HepG2 (cell line): ENCODE measurements around the gene DARS2. TPM values are rescaled to one million over a fixed set of nuclear protein-coding genes. Genes with fewer than 3 reads are reported as not detected.

ENCODE experiments used
- ARID5B ChIP-seq: IDR thresholded peaks from 2 replicates; pipeline ENCODE4 v1.4.0; 2020; ENCODE audit warnings: mild to moderate bottlenecking, missing genetic modification reagents
- EED ChIP-seq: sonication (generic); formaldehyde crosslinking; IDR thresholded peaks from 2 replicates; pipeline ENCODE4 v1.5.0; 2020; ENCODE audit warnings: mild to moderate bottlenecking, missing genetic modification reagents
- GATAD2A ChIP-seq: IDR thresholded peaks from 2 replicates; pipeline ENCODE4 v1.6.1; 2016
- HNF4A ChIP-seq: sonication (generic); formaldehyde crosslinking; IDR thresholded peaks from 2 replicates; pipeline ENCODE4 v1.4.0; 2020; ENCODE audit warnings: missing genetic modification reagents
- MTF2 ChIP-seq: sonication (generic); formaldehyde crosslinking; IDR thresholded peaks from 2 replicates; pipeline ENCODE4 v1.5.0; 2020; ENCODE audit warnings: missing genetic modification reagents, borderline replicate concordance
- NCOR1 ChIP-seq: fragments of 200-600 bp; sonication (generic); IDR thresholded peaks from 2 replicates; pipeline ENCODE4 v1.7.0; 2017; ENCODE audit warnings: antibody characterized with exemption, low read length, borderline replicate concordance
- PHF5A ChIP-seq: IDR thresholded peaks from one replicate; pipeline ENCODE4 v1.6.1; 2018; ENCODE audit warnings: low read depth, missing genetic modification reagents; ENCODE audit not compliant: unreplicated experiment
- REL ChIP-seq: sonication (generic); formaldehyde crosslinking; conservative IDR thresholded peaks from 2 replicates; pipeline ENCODE4 v1.8.0; 2022; ENCODE audit warnings: mild to moderate bottlenecking, missing genetic modification reagents, moderate library complexity
- RXRA ChIP-seq: sonication (generic); formaldehyde crosslinking; IDR thresholded peaks from 2 replicates; pipeline ENCODE4 v1.5.1; 2020; ENCODE audit warnings: missing genetic modification reagents
- ZNF205 ChIP-seq: IDR thresholded peaks from 2 replicates; pipeline ENCODE4 v1.6.1; 2018; ENCODE audit warnings: missing biosample characterization, missing genetic modification reagents
- ZNF333 ChIP-seq: sonication (generic); formaldehyde crosslinking; IDR thresholded peaks from 2 replicates; pipeline ENCODE4 v1.4.0; 2020; ENCODE audit warnings: mild to moderate bottlenecking, missing genetic modification reagents, borderline replicate concordance
- ZNF350 ChIP-seq: sonication (generic); formaldehyde crosslinking; IDR thresholded peaks from 2 replicates; pipeline ENCODE4 v1.4.0; 2020; ENCODE audit warnings: mild to moderate bottlenecking, low read depth, missing genetic modification reagents, borderline replicate concordance
- ZNF567 ChIP-seq: sonication (generic); formaldehyde crosslinking; IDR thresholded peaks from 2 replicates; pipeline ENCODE4 v1.8.1; 2023; ENCODE audit warnings: mild to moderate bottlenecking, missing genetic modification reagents, borderline replicate concordance
- ZNF788 ChIP-seq: sonication (generic); formaldehyde crosslinking; IDR thresholded peaks from 2 replicates; pipeline ENCODE4 v1.5.0; 2020; ENCODE audit warnings: mild to moderate bottlenecking, missing genetic modification reagents, borderline replicate concordance
- polyA plus RNA-seq, 8 experiments: library from polyadenylated mRNA; depleted of rRNA in 3 of 8; stranded (reverse) in 7 of 8; unstranded in 1 of 8; fragments of >200 nt; fragmentation: Illumina TruSeq in 4 of 8; extraction: Trizol in 4 of 8; gene quantifications; 2 replicates each; pipeline versions ENCODE4 v1.2.1 to v1.2.3, GENCODE V29; 2011 to 2016; ENCODE audit warnings: low read depth in 4 of 8, missing spikeins in 1 of 8, mixed read lengths in 1 of 8; ENCODE audit not compliant: insufficient read depth in 1 of 8
- total RNA-seq, 5 experiments: library from RNA; depleted of rRNA; stranded (reverse); fragments of >200 nt; fragmentation: Illumina TruSeq; extraction: Trizol; gene quantifications; 2 replicates each; pipeline ENCODE4 v1.2.3, GENCODE V29; 2016; ENCODE audit warnings: low read depth in 1 of 5
- TF ChIP-seq, protein P1 (sequence below): sonication (generic); formaldehyde crosslinking; IDR thresholded peaks from 2 replicates; pipeline ENCODE4 v1.4.0; 2020; ENCODE audit warnings: missing genetic modification reagents
- TF ChIP-seq, protein P2 (sequence below): sonication (generic); formaldehyde crosslinking; IDR thresholded peaks from 2 replicates; pipeline ENCODE4 v1.5.0; 2020; ENCODE audit warnings: mild to moderate bottlenecking, missing genetic modification reagents, borderline replicate concordance
- TF ChIP-seq, protein P3 (sequence below): IDR thresholded peaks from 2 replicates; pipeline ENCODE4 v1.6.1; 2016

The DARS2 gene
- total and polyA plus RNA-seq, 2 of the 13 experiments (the other 11 are each of a cell fraction or from before 2014, with no cell fraction given), result 17.6 to 27.7 TPM

- TF ChIP-seq, protein P1, sequence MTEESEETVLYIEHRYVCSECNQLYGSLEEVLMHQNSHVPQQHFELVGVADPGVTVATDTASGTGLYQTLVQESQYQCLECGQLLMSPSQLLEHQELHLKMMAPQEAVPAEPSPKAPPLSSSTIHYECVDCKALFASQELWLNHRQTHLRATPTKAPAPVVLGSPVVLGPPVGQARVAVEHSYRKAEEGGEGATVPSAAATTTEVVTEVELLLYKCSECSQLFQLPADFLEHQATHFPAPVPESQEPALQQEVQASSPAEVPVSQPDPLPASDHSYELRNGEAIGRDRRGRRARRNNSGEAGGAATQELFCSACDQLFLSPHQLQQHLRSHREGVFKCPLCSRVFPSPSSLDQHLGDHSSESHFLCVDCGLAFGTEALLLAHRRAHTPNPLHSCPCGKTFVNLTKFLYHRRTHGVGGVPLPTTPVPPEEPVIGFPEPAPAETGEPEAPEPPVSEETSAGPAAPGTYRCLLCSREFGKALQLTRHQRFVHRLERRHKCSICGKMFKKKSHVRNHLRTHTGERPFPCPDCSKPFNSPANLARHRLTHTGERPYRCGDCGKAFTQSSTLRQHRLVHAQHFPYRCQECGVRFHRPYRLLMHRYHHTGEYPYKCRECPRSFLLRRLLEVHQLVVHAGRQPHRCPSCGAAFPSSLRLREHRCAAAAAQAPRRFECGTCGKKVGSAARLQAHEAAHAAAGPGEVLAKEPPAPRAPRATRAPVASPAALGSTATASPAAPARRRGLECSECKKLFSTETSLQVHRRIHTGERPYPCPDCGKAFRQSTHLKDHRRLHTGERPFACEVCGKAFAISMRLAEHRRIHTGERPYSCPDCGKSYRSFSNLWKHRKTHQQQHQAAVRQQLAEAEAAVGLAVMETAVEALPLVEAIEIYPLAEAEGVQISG, result peak; percentile 62
- TF ChIP-seq EED (CRISPR knock-in tag) (0 out of 2 replicates have a peak, but pooled peaks have one; percentile 45), PHF5A (CRISPR knock-in tag) (peak; percentile 19), ZNF205 (CRISPR knock-in tag) (no peak), ZNF567 (CRISPR knock-in tag) (no peak), ZNF333 (peak; percentile 82; the same call in 1 of the 2 replicates), NCOR1 (peak; percentile 52), HNF4A (CRISPR knock-in tag) (peak; percentile 22; the same call in 1 of the 2 replicates), ZNF350 (0 out of 2 replicates have a peak, but pooled peaks have one; percentile 9), REL (no peak), ZNF788 (CRISPR knock-in tag) (no peak; the same call in 1 of the 2 replicates), MTF2 (no peak), GATAD2A (CRISPR knock-in tag) (0 out of 2 replicates have a peak, but pooled peaks have one; percentile 5), RXRA (CRISPR knock-in tag) (peak; percentile 83), ARID5B (CRISPR knock-in tag) (peak; percentile 27; the same call in 1 of the 2 replicates)
- TF ChIP-seq, protein P2, sequence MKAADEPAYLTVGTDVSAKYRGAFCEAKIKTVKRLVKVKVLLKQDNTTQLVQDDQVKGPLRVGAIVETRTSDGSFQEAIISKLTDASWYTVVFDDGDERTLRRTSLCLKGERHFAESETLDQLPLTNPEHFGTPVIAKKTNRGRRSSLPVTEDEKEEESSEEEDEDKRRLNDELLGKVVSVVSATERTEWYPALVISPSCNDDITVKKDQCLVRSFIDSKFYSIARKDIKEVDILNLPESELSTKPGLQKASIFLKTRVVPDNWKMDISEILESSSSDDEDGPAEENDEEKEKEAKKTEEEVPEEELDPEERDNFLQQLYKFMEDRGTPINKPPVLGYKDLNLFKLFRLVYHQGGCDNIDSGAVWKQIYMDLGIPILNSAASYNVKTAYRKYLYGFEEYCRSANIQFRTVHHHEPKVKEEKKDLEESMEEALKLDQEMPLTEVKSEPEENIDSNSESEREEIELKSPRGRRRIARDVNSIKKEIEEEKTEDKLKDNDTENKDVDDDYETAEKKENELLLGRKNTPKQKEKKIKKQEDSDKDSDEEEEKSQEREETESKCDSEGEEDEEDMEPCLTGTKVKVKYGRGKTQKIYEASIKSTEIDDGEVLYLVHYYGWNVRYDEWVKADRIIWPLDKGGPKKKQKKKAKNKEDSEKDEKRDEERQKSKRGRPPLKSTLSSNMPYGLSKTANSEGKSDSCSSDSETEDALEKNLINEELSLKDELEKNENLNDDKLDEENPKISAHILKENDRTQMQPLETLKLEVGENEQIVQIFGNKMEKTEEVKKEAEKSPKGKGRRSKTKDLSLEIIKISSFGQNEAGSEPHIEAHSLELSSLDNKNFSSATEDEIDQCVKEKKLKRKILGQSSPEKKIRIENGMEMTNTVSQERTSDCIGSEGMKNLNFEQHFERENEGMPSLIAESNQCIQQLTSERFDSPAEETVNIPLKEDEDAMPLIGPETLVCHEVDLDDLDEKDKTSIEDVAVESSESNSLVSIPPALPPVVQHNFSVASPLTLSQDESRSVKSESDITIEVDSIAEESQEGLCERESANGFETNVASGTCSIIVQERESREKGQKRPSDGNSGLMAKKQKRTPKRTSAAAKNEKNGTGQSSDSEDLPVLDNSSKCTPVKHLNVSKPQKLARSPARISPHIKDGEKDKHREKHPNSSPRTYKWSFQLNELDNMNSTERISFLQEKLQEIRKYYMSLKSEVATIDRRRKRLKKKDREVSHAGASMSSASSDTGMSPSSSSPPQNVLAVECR (CRISPR knock-in tag), result peak; percentile 77
- TF ChIP-seq, protein P3, sequence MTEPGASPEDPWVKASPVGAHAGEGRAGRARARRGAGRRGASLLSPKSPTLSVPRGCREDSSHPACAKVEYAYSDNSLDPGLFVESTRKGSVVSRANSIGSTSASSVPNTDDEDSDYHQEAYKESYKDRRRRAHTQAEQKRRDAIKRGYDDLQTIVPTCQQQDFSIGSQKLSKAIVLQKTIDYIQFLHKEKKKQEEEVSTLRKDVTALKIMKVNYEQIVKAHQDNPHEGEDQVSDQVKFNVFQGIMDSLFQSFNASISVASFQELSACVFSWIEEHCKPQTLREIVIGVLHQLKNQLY (CRISPR knock-in tag), result peak; percentile 36; the same call in 1 of the 2 replicates
These were observed 44.0 kb downstream of the DARS2 start, which contains the start of gene ZBTB37 (continued) for GRCh38 chr1:173868266-173869020.
